ENCODE results near the gene TMEM131L. TPM values are rescaled to one million over a fixed set of nuclear protein-coding genes. Genes with fewer than 3 reads are reported as not detected.
A peak's percentile ranks its signal among the peaks of the same experiment; 100 is the strongest.
"Not testable (repeated sequence)": the region's sequence is repeated elsewhere in the genome, so short reads cannot be mapped to it uniquely, and the experiment has no call there.

Gene TMEM131L
- total RNA-seq, 2 donors from 2014 or later = 19.1 to 30.9 TPM

GRCh38 chr4:153461549-153461948, 4.6 kb upstream of the TMEM131L start:
- not testable (repeated sequence) for ATAC-seq (replicated peaks); H3K27me3 Mint-ChIP-seq; H3K36me3 Mint-ChIP-seq (ENCODE audit: low read depth); H3K27ac Mint-ChIP-seq; H3K9me3 Mint-ChIP-seq; H3K4me3 Mint-ChIP-seq; H3K4me1 Mint-ChIP-seq

GRCh38 chr4:153464068-153464467, 2.1 kb upstream of the TMEM131L start:
- Mint-ChIP-seq H3K4me3 (no peak overlapping the region), H3K36me3 (ENCODE audit: low read depth) (peaks cover 24% of the 10 kb centered on the region), H3K9me3 (no peaks in the 10 kb centered on the region), H3K27me3 (no peaks in the 10 kb centered on the region), H3K4me1 (peaks cover 11% of the 10 kb centered on the region), H3K27ac (no peak overlapping the region)
- no peak for ATAC-seq (replicated peaks)

GRCh38 chr4:153465140-153465539, 1.0 kb upstream of the TMEM131L start:
- no peaks in the 10 kb centered on the region for H3K9me3 Mint-ChIP-seq
- peaks cover 34% of the 10 kb centered on the region for H3K36me3 Mint-ChIP-seq (ENCODE audit: low read depth)
- peak overlapping the region; percentile 82 for H3K4me3 Mint-ChIP-seq
- no peak for ATAC-seq (replicated peaks)
- peaks cover 19% of the 10 kb centered on the region for H3K4me1 Mint-ChIP-seq
- no peaks in the 10 kb centered on the region for H3K27me3 Mint-ChIP-seq
- H3K27ac Mint-ChIP-seq = peak overlapping the region; percentile 41

GRCh38 chr4:153465615-153466080, 512 bp upstream of the TMEM131L start:
- Mint-ChIP-seq H3K36me3 (ENCODE audit: low read depth) (peaks cover 40% of the 10 kb centered on the region), H3K27me3 (no peaks in the 10 kb centered on the region), H3K4me1 (peaks cover 20% of the 10 kb centered on the region), H3K9me3 (no peaks in the 10 kb centered on the region), H3K27ac (peak overlapping the region; percentile 41), H3K4me3 (peak overlapping the region; percentile 82)
- ATAC-seq (replicated peaks) = peak; percentile 13

GRCh38 chr4:153466949-153467896, 1.1 kb downstream of the TMEM131L start:
- Mint-ChIP-seq H3K9me3 (peaks cover 3% of the 10 kb centered on the region), H3K36me3 (ENCODE audit: low read depth) (peaks cover 55% of the 10 kb centered on the region), H3K27me3 (no peaks in the 10 kb centered on the region), H3K27ac (peak overlapping the region; percentile 73), H3K4me1 (peaks cover 33% of the 10 kb centered on the region), H3K4me3 (peak overlapping the region; percentile 82)
- ATAC-seq (replicated peaks) = peak; percentile 37

GRCh38 chr4:153467897-153468262, 1.7 kb downstream of the TMEM131L start:
- no peaks in the 10 kb centered on the region for H3K27me3 Mint-ChIP-seq
- H3K9me3 Mint-ChIP-seq = peaks cover 3% of the 10 kb centered on the region
- H3K4me1 Mint-ChIP-seq = peaks cover 40% of the 10 kb centered on the region
- H3K4me3 Mint-ChIP-seq = peak overlapping the region; percentile 82
- no peak for ATAC-seq (replicated peaks)
- H3K36me3 Mint-ChIP-seq (ENCODE audit: low read depth) = peaks cover 62% of the 10 kb centered on the region
- H3K27ac Mint-ChIP-seq = peak overlapping the region; percentile 73

- no peak for ATAC-seq (replicated peaks)
- Mint-ChIP-seq H3K36me3 (ENCODE audit: low read depth) (peaks cover 67% of the 10 kb centered on the region), H3K4me3 (peak overlapping the region; percentile 82), H3K27me3 (no peaks in the 10 kb centered on the region), H3K4me1 (peaks cover 45% of the 10 kb centered on the region), H3K9me3 (peaks cover 3% of the 10 kb centered on the region), H3K27ac (peak overlapping the region; percentile 73)
These were observed 2.4 kb downstream of the TMEM131L start for GRCh38 chr4:153468587-153468986.

- Mint-ChIP-seq H3K4me1 (peaks cover 48% of the 10 kb centered on the region), H3K27me3 (no peaks in the 10 kb centered on the region), H3K9me3 (peaks cover 3% of the 10 kb centered on the region), H3K27ac (peak overlapping the region; percentile 73), H3K36me3 (ENCODE audit: low read depth) (peaks cover 70% of the 10 kb centered on the region), H3K4me3 (peak overlapping the region; percentile 82)
- ATAC-seq (replicated peaks) = no peak
These were observed 2.9 kb downstream of the TMEM131L start for GRCh38 chr4:153469031-153469430.

- Mint-ChIP-seq H3K4me3 (peak overlapping the region; percentile 82), H3K36me3 (ENCODE audit: low read depth) (peaks cover 91% of the 10 kb centered on the region), H3K27ac (peak overlapping the region; percentile 81), H3K4me1 (peaks cover 53% of the 10 kb centered on the region)
- ATAC-seq (replicated peaks); H3K27me3 Mint-ChIP-seq; H3K9me3 Mint-ChIP-seq: not testable (repeated sequence)
These were observed 5.0 kb downstream of the TMEM131L start for GRCh38 chr4:153471071-153471697.

- Mint-ChIP-seq H3K27me3 (no peaks in the 10 kb centered on the region), H3K4me1 (peaks cover 54% of the 10 kb centered on the region), H3K27ac (peak overlapping the region; percentile 81), H3K36me3 (ENCODE audit: low read depth) (peaks cover 94% of the 10 kb centered on the region), H3K9me3 (peaks cover 3% of the 10 kb centered on the region), H3K4me3 (peak overlapping the region; percentile 82)
- peak; percentile 57 for ATAC-seq (replicated peaks)
These were observed 5.5 kb downstream of the TMEM131L start for GRCh38 chr4:153471698-153472093.

- peak overlapping the region; percentile 82 for H3K4me3 Mint-ChIP-seq
- peak overlapping the region; percentile 81 for H3K27ac Mint-ChIP-seq
- ATAC-seq (replicated peaks) = peak; percentile 36
- H3K36me3 Mint-ChIP-seq (ENCODE audit: low read depth) = peaks cover 94% of the 10 kb centered on the region
- peaks cover 3% of the 10 kb centered on the region for H3K9me3 Mint-ChIP-seq
- peaks cover 60% of the 10 kb centered on the region for H3K4me1 Mint-ChIP-seq
- H3K27me3 Mint-ChIP-seq = no peaks in the 10 kb centered on the region
These were observed 6.2 kb downstream of the TMEM131L start for GRCh38 chr4:153472122-153473037.

GRCh38 chr4:153474251-153474650, 8.1 kb downstream of the TMEM131L start:
- Mint-ChIP-seq H3K27ac (no peak overlapping the region), H3K36me3 (ENCODE audit: low read depth) (peaks cover 93% of the 10 kb centered on the region), H3K4me1 (peaks cover 64% of the 10 kb centered on the region)

GRCh38 chr4:153476829-153477574, 10.8 kb downstream of the TMEM131L start:
- peak overlapping the region; percentile 2 for H3K4me3 Mint-ChIP-seq
- no peaks in the 10 kb centered on the region for H3K27me3 Mint-ChIP-seq
- ATAC-seq (replicated peaks) = no peak
- H3K9me3 Mint-ChIP-seq = peaks cover under 1% of the 10 kb centered on the region
- H3K36me3 Mint-ChIP-seq (ENCODE audit: low read depth) = peaks cover 82% of the 10 kb centered on the region
- no peak overlapping the region for H3K27ac Mint-ChIP-seq
- peaks cover 58% of the 10 kb centered on the region for H3K4me1 Mint-ChIP-seq

More at GRCh38 chr4:153474251-153474650, 8.1 kb downstream of the TMEM131L start:
- Mint-ChIP-seq H3K27me3 (no peaks in the 10 kb centered on the region), H3K4me3 (peak overlapping the region; percentile 82), H3K9me3 (peaks cover 3% of the 10 kb centered on the region)
- ATAC-seq (replicated peaks) = no peak
